WTC11 (cell line): ENCODE data around the gene PMEPA1. TPM values are rescaled to one million over a fixed set of nuclear protein-coding genes. Genes with fewer than 3 reads are reported as not detected.

Source experiments
- ATAC-seq: fragments of 200-7000 bp; cut with Tn5 transposase; 2 replicates; pipeline ENCODE4 v1.10.0; 2021; ENCODE audit warnings: mild to moderate bottlenecking, moderate library complexity
- CTCF ChIA-PET: fragments of 300-600 bp; sonication (Branson Sonifier 250); formaldehyde crosslinking; loops from one replicate; lab custom pipeline; 2021; ENCODE audit warnings: antibody characterized with exemption; lab: Charles Lee
- POLR2A ChIA-PET: fragments of 350-600 bp; sonication (Branson Sonifier 250); formaldehyde crosslinking; loops from one replicate; lab custom pipeline; 2021; ENCODE audit warnings: antibody characterized with exemption; lab: Charles Lee
- DNase-seq: peaks from one replicate; pipeline ENCODE4 v3.0.0; 2021; ENCODE audit warnings: low spot score
- H3K27ac Mint-ChIP-seq: 2 replicates; pipeline ENCODE4 v1.8.0; 2021; ENCODE audit warnings: mixed read lengths
- H3K27me3 Mint-ChIP-seq: 2 replicates; pipeline ENCODE4 v1.8.0; 2021; ENCODE audit warnings: low read depth, mild to moderate bottlenecking, moderate library complexity, mixed read lengths
- H3K36me3 Mint-ChIP-seq: 2 replicates; pipeline ENCODE4 v1.8.0; 2021; ENCODE audit warnings: mixed read lengths
- H3K4me1 Mint-ChIP-seq: 2 replicates; pipeline ENCODE4 v1.8.0; 2022; ENCODE audit warnings: mixed read lengths
- H3K4me3 Mint-ChIP-seq: 2 replicates; pipeline ENCODE4 v1.8.0; 2021; ENCODE audit warnings: mild to moderate bottlenecking, moderate library complexity, mixed read lengths
- H3K9me3 Mint-ChIP-seq: 2 replicates; pipeline ENCODE4 v1.8.0; 2021; ENCODE audit warnings: mixed read lengths
- CBFB ChIP-seq: sonication (generic); formaldehyde crosslinking; IDR thresholded peaks from 2 replicates; pipeline ENCODE4 v1.8.1; 2022; ENCODE audit warnings: mild to moderate bottlenecking, low read depth, missing genetic modification reagents
- GABPB1 ChIP-seq: sonication (generic); formaldehyde crosslinking; IDR thresholded peaks from 2 replicates; pipeline ENCODE4 v1.8.1; 2023; ENCODE audit warnings: mild to moderate bottlenecking, missing genetic modification reagents
- GTF2I ChIP-seq: fragments of 250-450 bp; sonication (Bioruptor Pico); conservative IDR thresholded peaks from 2 replicates; pipeline ENCODE4 v1.4.0; 2021; ENCODE audit warnings: mild to moderate bottlenecking
- HMGA2 ChIP-seq: fragments of 250-450 bp; sonication (Bioruptor Pico); IDR thresholded peaks from 2 replicates; pipeline ENCODE4 v1.4.0; 2021; ENCODE audit warnings: mild to moderate bottlenecking, moderate library complexity
- JAZF1 ChIP-seq: fragments of 250-450 bp; sonication (Bioruptor Pico); IDR thresholded peaks from 2 replicates; pipeline ENCODE4 v1.9.0; 2021; ENCODE audit warnings: moderate library complexity, mild to moderate bottlenecking, inconsistent platforms
- total RNA-seq: library from RNA; stranded (reverse); gene quantifications from 3 replicates; pipeline ENCODE4 v1.2.3, GENCODE V29; 2021
- TF ChIP-seq, protein P1 (sequence below): sonication (generic); formaldehyde crosslinking; IDR thresholded peaks from 2 replicates; pipeline ENCODE4 v1.8.1; 2022; ENCODE audit warnings: mild to moderate bottlenecking, moderate library complexity, missing genetic modification reagents
- TF ChIP-seq, protein P2 (sequence below): sonication (generic); formaldehyde crosslinking; IDR thresholded peaks from 2 replicates; pipeline ENCODE4 v1.8.1; 2022; ENCODE audit warnings: missing genetic modification reagents, borderline replicate concordance
- TF ChIP-seq, protein P3 (sequence below): sonication (generic); formaldehyde crosslinking; IDR thresholded peaks from 2 replicates; pipeline ENCODE4 v1.8.1; 2023; ENCODE audit warnings: mild to moderate bottlenecking, missing genetic modification reagents, borderline replicate concordance
- TF ChIP-seq, protein P4 (sequence below): fragments of 250-450 bp; sonication (Bioruptor Pico); IDR thresholded peaks from 2 replicates; pipeline ENCODE4 v1.9.0; 2021; ENCODE audit warnings: mild to moderate bottlenecking
- TF ChIP-seq, protein P5 (sequence below): sonication (generic); formaldehyde crosslinking; IDR thresholded peaks from 2 replicates; pipeline ENCODE4 v1.8.0; 2023; ENCODE audit warnings: missing genetic modification reagents
- TF ChIP-seq, protein P6 (sequence below): sonication (generic); formaldehyde crosslinking; IDR thresholded peaks from 2 replicates; pipeline ENCODE4 v1.8.0; 2022; ENCODE audit warnings: mild to moderate bottlenecking, missing genetic modification reagents

The PMEPA1 gene
- total RNA-seq, 1 experiment from 2014 or later = 40.6 TPM

DNA sequence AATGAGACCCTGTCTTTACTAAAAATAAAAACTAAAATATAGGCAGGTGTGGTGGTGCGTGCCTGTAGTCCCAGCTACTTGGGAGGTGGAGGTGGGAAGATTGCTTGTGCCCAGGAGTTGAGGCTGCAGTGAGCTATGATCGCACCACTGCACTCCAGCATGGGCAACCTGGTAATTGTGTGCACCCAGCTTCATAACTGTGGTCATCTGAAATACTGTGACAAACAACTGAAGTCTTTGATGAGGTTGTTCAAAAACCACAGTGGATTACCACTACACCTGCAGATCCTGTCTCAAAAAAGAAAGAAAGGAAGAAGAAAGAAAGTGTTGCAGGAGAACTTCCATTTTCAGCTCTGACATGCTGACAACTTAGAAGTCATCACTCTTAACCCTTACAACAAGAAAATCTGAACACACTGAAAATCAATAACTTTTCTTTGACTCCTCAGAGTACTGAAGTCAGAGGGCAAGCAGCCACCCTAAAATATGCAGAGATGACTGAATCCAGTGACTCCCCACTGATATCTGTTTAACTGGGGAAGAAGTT lies 75.8 kb downstream of the PMEPA1 start:
- ATAC-seq = no peak
- Mint-ChIP-seq H3K36me3 (peaks cover 2% of the 10 kb centered on the region; the same call in 1 of the 2 replicates), H3K27me3 (peaks cover 4% of the 10 kb centered on the region), H3K9me3 (peaks cover 27% of the 10 kb centered on the region), H3K4me1 (no peaks in the 10 kb centered on the region), H3K4me3 (no peak overlapping the region), H3K27ac (no peak overlapping the region)
- ChIA-PET POLR2A (no interaction called here), CTCF (interaction anchor here (1.5 kb wide), 1 partner anchor 11 kb away, joined by 5 read pairs; no protein-coding TSS in a partner anchor)
- DNase-seq = no peak
- TF ChIP-seq HMGA2 (CRISPR knock-in tag) (no peak), JAZF1 (no peak), GABPB1 (CRISPR knock-in tag) (no peak)
- TF ChIP-seq, protein P1, sequence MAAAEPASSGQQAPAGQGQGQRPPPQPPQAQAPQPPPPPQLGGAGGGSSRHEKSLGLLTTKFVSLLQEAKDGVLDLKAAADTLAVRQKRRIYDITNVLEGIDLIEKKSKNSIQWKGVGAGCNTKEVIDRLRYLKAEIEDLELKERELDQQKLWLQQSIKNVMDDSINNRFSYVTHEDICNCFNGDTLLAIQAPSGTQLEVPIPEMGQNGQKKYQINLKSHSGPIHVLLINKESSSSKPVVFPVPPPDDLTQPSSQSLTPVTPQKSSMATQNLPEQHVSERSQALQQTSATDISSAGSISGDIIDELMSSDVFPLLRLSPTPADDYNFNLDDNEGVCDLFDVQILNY (CRISPR knock-in tag) = no peak
- TF ChIP-seq, protein P2, sequence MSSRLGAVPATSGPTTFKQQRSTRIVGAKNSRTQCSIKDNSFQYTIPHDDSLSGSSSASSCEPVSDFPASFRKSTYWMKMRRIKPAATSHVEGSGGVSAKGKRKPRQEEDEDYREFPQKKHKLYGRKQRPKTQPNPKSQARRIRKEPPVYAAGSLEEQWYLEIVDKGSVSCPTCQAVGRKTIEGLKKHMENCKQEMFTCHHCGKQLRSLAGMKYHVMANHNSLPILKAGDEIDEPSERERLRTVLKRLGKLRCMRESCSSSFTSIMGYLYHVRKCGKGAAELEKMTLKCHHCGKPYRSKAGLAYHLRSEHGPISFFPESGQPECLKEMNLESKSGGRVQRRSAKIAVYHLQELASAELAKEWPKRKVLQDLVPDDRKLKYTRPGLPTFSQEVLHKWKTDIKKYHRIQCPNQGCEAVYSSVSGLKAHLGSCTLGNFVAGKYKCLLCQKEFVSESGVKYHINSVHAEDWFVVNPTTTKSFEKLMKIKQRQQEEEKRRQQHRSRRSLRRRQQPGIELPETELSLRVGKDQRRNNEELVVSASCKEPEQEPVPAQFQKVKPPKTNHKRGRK (CRISPR knock-in tag) = no peak
- TF ChIP-seq, all 79 proteins: peak for 0

DNA sequence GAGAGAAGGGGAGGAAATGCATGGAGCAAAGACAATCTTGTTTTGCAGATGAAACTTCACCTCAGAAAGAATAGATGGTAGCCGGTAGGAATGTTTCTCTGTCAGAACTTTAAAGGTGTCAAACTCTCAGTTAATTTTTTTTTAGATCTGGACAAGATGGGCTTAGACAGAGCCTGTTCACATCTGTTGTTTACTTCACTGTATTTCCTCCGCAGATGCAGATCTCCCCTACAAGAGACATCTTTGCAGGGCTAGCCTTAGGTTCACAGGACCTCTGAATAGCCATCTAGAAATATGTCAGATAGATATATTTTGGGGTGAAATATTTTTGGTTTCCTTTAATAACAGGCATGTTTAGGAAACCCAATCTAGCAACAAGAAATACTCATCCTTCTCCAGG lies 77.5 kb downstream of the PMEPA1 start:
- no peak overlapping the region for H3K27ac Mint-ChIP-seq
- TF ChIP-seq, protein P3, sequence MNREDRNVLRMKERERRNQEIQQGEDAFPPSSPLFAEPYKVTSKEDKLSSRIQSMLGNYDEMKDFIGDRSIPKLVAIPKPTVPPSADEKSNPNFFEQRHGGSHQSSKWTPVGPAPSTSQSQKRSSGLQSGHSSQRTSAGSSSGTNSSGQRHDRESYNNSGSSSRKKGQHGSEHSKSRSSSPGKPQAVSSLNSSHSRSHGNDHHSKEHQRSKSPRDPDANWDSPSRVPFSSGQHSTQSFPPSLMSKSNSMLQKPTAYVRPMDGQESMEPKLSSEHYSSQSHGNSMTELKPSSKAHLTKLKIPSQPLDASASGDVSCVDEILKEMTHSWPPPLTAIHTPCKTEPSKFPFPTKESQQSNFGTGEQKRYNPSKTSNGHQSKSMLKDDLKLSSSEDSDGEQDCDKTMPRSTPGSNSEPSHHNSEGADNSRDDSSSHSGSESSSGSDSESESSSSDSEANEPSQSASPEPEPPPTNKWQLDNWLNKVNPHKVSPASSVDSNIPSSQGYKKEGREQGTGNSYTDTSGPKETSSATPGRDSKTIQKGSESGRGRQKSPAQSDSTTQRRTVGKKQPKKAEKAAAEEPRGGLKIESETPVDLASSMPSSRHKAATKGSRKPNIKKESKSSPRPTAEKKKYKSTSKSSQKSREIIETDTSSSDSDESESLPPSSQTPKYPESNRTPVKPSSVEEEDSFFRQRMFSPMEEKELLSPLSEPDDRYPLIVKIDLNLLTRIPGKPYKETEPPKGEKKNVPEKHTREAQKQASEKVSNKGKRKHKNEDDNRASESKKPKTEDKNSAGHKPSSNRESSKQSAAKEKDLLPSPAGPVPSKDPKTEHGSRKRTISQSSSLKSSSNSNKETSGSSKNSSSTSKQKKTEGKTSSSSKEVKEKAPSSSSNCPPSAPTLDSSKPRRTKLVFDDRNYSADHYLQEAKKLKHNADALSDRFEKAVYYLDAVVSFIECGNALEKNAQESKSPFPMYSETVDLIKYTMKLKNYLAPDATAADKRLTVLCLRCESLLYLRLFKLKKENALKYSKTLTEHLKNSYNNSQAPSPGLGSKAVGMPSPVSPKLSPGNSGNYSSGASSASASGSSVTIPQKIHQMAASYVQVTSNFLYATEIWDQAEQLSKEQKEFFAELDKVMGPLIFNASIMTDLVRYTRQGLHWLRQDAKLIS (CRISPR knock-in tag) = no peak
- TF ChIP-seq, protein P4, sequence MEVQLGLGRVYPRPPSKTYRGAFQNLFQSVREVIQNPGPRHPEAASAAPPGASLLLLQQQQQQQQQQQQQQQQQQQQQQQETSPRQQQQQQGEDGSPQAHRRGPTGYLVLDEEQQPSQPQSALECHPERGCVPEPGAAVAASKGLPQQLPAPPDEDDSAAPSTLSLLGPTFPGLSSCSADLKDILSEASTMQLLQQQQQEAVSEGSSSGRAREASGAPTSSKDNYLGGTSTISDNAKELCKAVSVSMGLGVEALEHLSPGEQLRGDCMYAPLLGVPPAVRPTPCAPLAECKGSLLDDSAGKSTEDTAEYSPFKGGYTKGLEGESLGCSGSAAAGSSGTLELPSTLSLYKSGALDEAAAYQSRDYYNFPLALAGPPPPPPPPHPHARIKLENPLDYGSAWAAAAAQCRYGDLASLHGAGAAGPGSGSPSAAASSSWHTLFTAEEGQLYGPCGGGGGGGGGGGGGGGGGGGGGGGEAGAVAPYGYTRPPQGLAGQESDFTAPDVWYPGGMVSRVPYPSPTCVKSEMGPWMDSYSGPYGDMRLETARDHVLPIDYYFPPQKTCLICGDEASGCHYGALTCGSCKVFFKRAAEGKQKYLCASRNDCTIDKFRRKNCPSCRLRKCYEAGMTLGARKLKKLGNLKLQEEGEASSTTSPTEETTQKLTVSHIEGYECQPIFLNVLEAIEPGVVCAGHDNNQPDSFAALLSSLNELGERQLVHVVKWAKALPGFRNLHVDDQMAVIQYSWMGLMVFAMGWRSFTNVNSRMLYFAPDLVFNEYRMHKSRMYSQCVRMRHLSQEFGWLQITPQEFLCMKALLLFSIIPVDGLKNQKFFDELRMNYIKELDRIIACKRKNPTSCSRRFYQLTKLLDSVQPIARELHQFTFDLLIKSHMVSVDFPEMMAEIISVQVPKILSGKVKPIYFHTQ (CRISPR knock-in tag) = no peak
- TF ChIP-seq, protein P5, sequence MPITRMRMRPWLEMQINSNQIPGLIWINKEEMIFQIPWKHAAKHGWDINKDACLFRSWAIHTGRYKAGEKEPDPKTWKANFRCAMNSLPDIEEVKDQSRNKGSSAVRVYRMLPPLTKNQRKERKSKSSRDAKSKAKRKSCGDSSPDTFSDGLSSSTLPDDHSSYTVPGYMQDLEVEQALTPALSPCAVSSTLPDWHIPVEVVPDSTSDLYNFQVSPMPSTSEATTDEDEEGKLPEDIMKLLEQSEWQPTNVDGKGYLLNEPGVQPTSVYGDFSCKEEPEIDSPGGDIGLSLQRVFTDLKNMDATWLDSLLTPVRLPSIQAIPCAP (CRISPR knock-in tag) = no peak
- TF ChIP-seq GTF2I (CRISPR knock-in tag) (no peak), CBFB (CRISPR knock-in tag) (no peak)
- TF ChIP-seq, protein P6, sequence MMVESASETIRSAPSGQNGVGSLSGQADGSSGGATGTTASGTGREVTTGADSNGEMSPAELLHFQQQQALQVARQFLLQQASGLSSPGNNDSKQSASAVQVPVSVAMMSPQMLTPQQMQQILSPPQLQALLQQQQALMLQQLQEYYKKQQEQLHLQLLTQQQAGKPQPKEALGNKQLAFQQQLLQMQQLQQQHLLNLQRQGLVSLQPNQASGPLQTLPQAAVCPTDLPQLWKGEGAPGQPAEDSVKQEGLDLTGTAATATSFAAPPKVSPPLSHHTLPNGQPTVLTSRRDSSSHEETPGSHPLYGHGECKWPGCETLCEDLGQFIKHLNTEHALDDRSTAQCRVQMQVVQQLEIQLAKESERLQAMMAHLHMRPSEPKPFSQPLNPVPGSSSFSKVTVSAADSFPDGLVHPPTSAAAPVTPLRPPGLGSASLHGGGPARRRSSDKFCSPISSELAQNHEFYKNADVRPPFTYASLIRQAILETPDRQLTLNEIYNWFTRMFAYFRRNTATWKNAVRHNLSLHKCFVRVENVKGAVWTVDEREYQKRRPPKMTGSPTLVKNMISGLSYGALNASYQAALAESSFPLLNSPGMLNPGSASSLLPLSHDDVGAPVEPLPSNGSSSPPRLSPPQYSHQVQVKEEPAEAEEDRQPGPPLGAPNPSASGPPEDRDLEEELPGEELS (CRISPR knock-in tag) = no peak
- DNase-seq = no peak
- H3K27me3 Mint-ChIP-seq = peaks cover 4% of the 10 kb centered on the region
- H3K4me3 Mint-ChIP-seq = no peak overlapping the region
- H3K36me3 Mint-ChIP-seq = peaks cover 5% of the 10 kb centered on the region
- peaks cover 30% of the 10 kb centered on the region for H3K9me3 Mint-ChIP-seq
- ChIA-PET CTCF (interaction anchor here (1.9 kb wide), 1 partner anchor 9 kb away, joined by 8 read pairs; no protein-coding TSS in a partner anchor), POLR2A (no interaction called here)
- no peak for ATAC-seq
- H3K4me1 Mint-ChIP-seq = no peaks in the 10 kb centered on the region
